Calu3 (cell line): Measurements from ENCODE around the gene TRIM40. TPM values are rescaled to one million over a fixed set of nuclear protein-coding genes. Genes with fewer than 3 reads are reported as not detected.

Experiments used
- BruUV-seq: library from RNA; stranded (reverse); fragments of 400-500 nt; replicated peaks from 2 replicates; lab custom pipeline; 2021; lab: Mats Ljungman, UMichigan
- CTCF ChIA-PET: fragments of 300-600 bp; sonication (Branson Sonifier 250); formaldehyde crosslinking; loops from one replicate; lab custom pipeline; 2022; ENCODE audit warnings: antibody characterized with exemption; lab: Charles Lee
- DNase-seq: peaks from one replicate; pipeline ENCODE4 v3.0.0; 2022
- H3K27ac Mint-ChIP-seq: one replicate; pipeline ENCODE4 v1.8.0; 2022; ENCODE audit warnings: mixed read lengths; ENCODE audit not compliant: unreplicated experiment
- H3K27me3 Mint-ChIP-seq: one replicate; pipeline ENCODE4 v1.8.0; 2022; ENCODE audit warnings: mixed read lengths; ENCODE audit not compliant: unreplicated experiment
- H3K36me3 Mint-ChIP-seq: one replicate; pipeline ENCODE4 v1.8.0; 2022; ENCODE audit warnings: mild to moderate bottlenecking, moderate library complexity, mixed read lengths; ENCODE audit not compliant: insufficient read depth, unreplicated experiment
- H3K4me1 Mint-ChIP-seq: one replicate; pipeline ENCODE4 v1.8.0; 2022; ENCODE audit warnings: mild to moderate bottlenecking, low read depth, mixed read lengths; ENCODE audit not compliant: unreplicated experiment
- H3K4me3 Mint-ChIP-seq: one replicate; pipeline ENCODE4 v1.8.0; 2022; ENCODE audit warnings: mild to moderate bottlenecking, low read depth, moderate library complexity, mixed read lengths; ENCODE audit not compliant: unreplicated experiment
- H3K9me3 Mint-ChIP-seq: one replicate; pipeline ENCODE4 v1.8.0; 2022; ENCODE audit warnings: low read depth, mixed read lengths; ENCODE audit not compliant: unreplicated experiment
- CTCF ChIP-seq: fragments of 200-600 bp; IDR thresholded peaks from one replicate; pipeline ENCODE4 v1.8.0; 2022; ENCODE audit warnings: antibody characterized with exemption; ENCODE audit not compliant: unreplicated experiment
- intact Hi-C: fragments of 100-400 bp; cut with micrococcal nuclease; formaldehyde crosslinking; loops from one replicate; pipeline ENCODE4 v1.10.0; 2022; ENCODE audit not compliant: unreplicated experiment
- total RNA-seq: library from RNA; stranded (reverse); gene quantifications from 2 replicates; pipeline ENCODE4 v1.2.3, GENCODE V29; 2022

The TRIM40 gene
- total RNA-seq, 1 experiment from 2014 or later: not detected

GRCh38 chr6:30102970-30103871 lies 32.7 kb upstream of the TRIM40 start:
- BruUV-seq: TSS peak; percentile 8
- Mint-ChIP-seq H3K9me3 (no peaks in the 10 kb centered on the region), H3K27ac (peak overlapping the region; percentile 70), H3K4me1 (peaks cover 61% of the 10 kb centered on the region), H3K4me3 (peak overlapping the region; percentile 87), H3K36me3 (peaks cover 89% of the 10 kb centered on the region), H3K27me3 (no peaks in the 10 kb centered on the region)
- intact Hi-C loops: loop anchor here (1.0 to 2.0 kb wide), 4 partner anchors 10 to 67 kb away; partner anchors contain the start of genes PPP1R11 and TRIM31
- peak; percentile 90 for DNase-seq
- TF ChIP-seq CTCF: peak; percentile 94
- CTCF ChIA-PET: interaction anchor here (0.7 to 6.4 kb wide), 13 partner anchors 9 to 265 kb away, joined by 3 to 168 read pairs (median 4); partner anchors contain the start of genes POLR1H, TRIM26, TRIM31 and TRIM40

- Mint-ChIP-seq H3K36me3 (peaks cover 89% of the 10 kb centered on the region), H3K9me3 (no peaks in the 10 kb centered on the region), H3K4me1 (peaks cover 61% of the 10 kb centered on the region), H3K27me3 (no peaks in the 10 kb centered on the region), H3K27ac (peak overlapping the region; percentile 70), H3K4me3 (no peak overlapping the region)
- intact Hi-C loops: loop anchor here (1.0 to 2.0 kb wide), 4 partner anchors 9 to 66 kb away; partner anchors contain the start of genes PPP1R11 and TRIM31
- BruUV-seq: no TSS peak
- TF ChIP-seq CTCF: no peak
- no peak for DNase-seq
- CTCF ChIA-PET: interaction anchor here (0.7 to 6.4 kb wide), 7 partner anchors 8 to 83 kb away, joined by 3 to 168 read pairs (median 5); partner anchors contain the start of genes POLR1H and TRIM31
Observed at GRCh38 chr6:30103872-30104179, 32.1 kb upstream of the TRIM40 start.

- Mint-ChIP-seq H3K9me3 (no peaks in the 10 kb centered on the region), H3K4me1 (peaks cover 58% of the 10 kb centered on the region), H3K36me3 (peaks cover 93% of the 10 kb centered on the region), H3K27me3 (no peaks in the 10 kb centered on the region), H3K4me3 (no peak overlapping the region), H3K27ac (peak overlapping the region; percentile 46)
- DNase-seq: no peak
- CTCF ChIA-PET: interaction anchor here (3.1 to 6.4 kb wide), 3 partner anchors 8 to 27 kb away, joined by 12 to 168 read pairs (median 25); partner anchors contain the start of gene TRIM31
- intact Hi-C loops: no loop called here
- no peak for TF ChIP-seq CTCF
- BruUV-seq: no TSS peak
Observed at GRCh38 chr6:30104661-30105060, 31.3 kb upstream of the TRIM40 start.

- Mint-ChIP-seq H3K27ac (peak overlapping the region; percentile 73), H3K9me3 (no peaks in the 10 kb centered on the region), H3K4me1 (peaks cover 35% of the 10 kb centered on the region), H3K4me3 (peak overlapping the region; percentile 70), H3K36me3 (peaks cover 74% of the 10 kb centered on the region), H3K27me3 (no peaks in the 10 kb centered on the region)
- BruUV-seq: no TSS peak
- no peak for DNase-seq
- no peak for TF ChIP-seq CTCF
- CTCF ChIA-PET: interaction anchor here (2.9 to 5.1 kb wide), 2 partner anchors 8 to 19 kb away, joined by 25 to 31 read pairs; no protein-coding TSS in a partner anchor
- intact Hi-C loops: no loop called here
Observed at GRCh38 chr6:30111266-30111856, 24.6 kb upstream of the TRIM40 start.
